ENCODE measurements around the gene MAP7. TPM values are rescaled to one million over a fixed set of nuclear protein-coding genes. Genes with fewer than 3 reads are reported as not detected.

MAP7 gene
- total RNA-seq, 1 experiment from 2014 or later = 33.7 TPM

GRCh38 chr6:136546331-136546730 lies 3.9 kb downstream of the MAP7 start:
- TF ChIP-seq CTCF (conservative IDR thresholded peaks at IDR 0.05) (no peak), EZH2 (IDR thresholded peaks at IDR 0.05; ENCODE audit: low read depth) (no peak)
- Histone ChIP-seq H4K20me1 (ENCODE audit: insufficient read depth) (peaks cover 27% of the 10 kb centered on the region), H3K4me2 (no peak overlapping the region), H3K4me1 (replicated peaks; ENCODE audit: insufficient read depth) (peaks cover 16% of the 10 kb centered on the region), H3K79me2 (ENCODE audit: low read depth) (peaks cover 82% of the 10 kb centered on the region), H2AFZ (no peak overlapping the region), H3K9me3 (ENCODE audit: insufficient read depth, low read depth) (no peaks in the 10 kb centered on the region), H3K27me3 (ENCODE audit: insufficient read depth, low read depth) (no peaks in the 10 kb centered on the region), H3K36me3 (ENCODE audit: low read depth) (no peaks in the 10 kb centered on the region), H3F3A (ENCODE audit: insufficient read depth, low read depth) (peaks cover 5% of the 10 kb centered on the region; the same call in 1 of the 2 replicates), H3K4me3 (no peak overlapping the region), H3K27ac (no peak overlapping the region), H3K9me2 (ENCODE audit: insufficient read depth) (no peaks in the 10 kb centered on the region)
- no TSS peak for BruUV-seq (replicated peaks)
- CTCF ChIA-PET = no interaction called here
- no peak for DNase-seq
- intact Hi-C loops (cut with micrococcal nuclease; ENCODE audit: unreplicated experiment) = loop anchor here (10.0 kb wide), 1 partner anchor 172 kb away; no protein-coding TSS in a partner anchor
- POLR2A ChIA-PET (ENCODE audit: unreplicated experiment) = interaction anchor here (1.2 kb wide), 1 partner anchor 257 kb away, joined by 4 read pairs; the partner anchor contains the start of gene BCLAF1

GRCh38 chr6:136544326-136544725 lies 5.9 kb downstream of the MAP7 start:
- intact Hi-C loops (cut with micrococcal nuclease; ENCODE audit: unreplicated experiment) = loop anchor here (10.0 kb wide), 1 partner anchor 170 kb away; no protein-coding TSS in a partner anchor
- Histone ChIP-seq H3K9me3 (ENCODE audit: insufficient read depth, low read depth) (no peaks in the 10 kb centered on the region), H4K20me1 (ENCODE audit: insufficient read depth) (peaks cover 37% of the 10 kb centered on the region), H3K4me2 (no peak overlapping the region), H3K79me2 (ENCODE audit: low read depth) (peaks cover 96% of the 10 kb centered on the region), H3K27ac (no peak overlapping the region), H3K4me3 (no peak overlapping the region), H2AFZ (no peak overlapping the region), H3F3A (ENCODE audit: insufficient read depth, low read depth) (no peaks in the 10 kb centered on the region), H3K4me1 (replicated peaks; ENCODE audit: insufficient read depth) (peaks cover 10% of the 10 kb centered on the region), H3K36me3 (ENCODE audit: low read depth) (no peaks in the 10 kb centered on the region), H3K27me3 (ENCODE audit: insufficient read depth, low read depth) (no peaks in the 10 kb centered on the region), H3K9me2 (ENCODE audit: insufficient read depth) (no peaks in the 10 kb centered on the region)
- no peak for DNase-seq
- POLR2A ChIA-PET (ENCODE audit: unreplicated experiment) = no interaction called here
- CTCF ChIA-PET = no interaction called here
- no TSS peak for BruUV-seq (replicated peaks)
- no peak for TF ChIP-seq EZH2 (IDR thresholded peaks at IDR 0.05; ENCODE audit: low read depth)
- TF ChIP-seq CTCF (conservative IDR thresholded peaks at IDR 0.05) = no peak

- no peak overlapping the region for H3K4me2 ChIP-seq
- H2AFZ ChIP-seq = no peak overlapping the region
- no peaks in the 10 kb centered on the region for H3K9me2 ChIP-seq (ENCODE audit: insufficient read depth)
- 0 out of 2 replicates have a peak, but pooled peaks cover under 1% of the 10 kb centered on the region for H3K36me3 ChIP-seq (ENCODE audit: low read depth)
- no peaks in the 10 kb centered on the region for H3K27me3 ChIP-seq (ENCODE audit: insufficient read depth, low read depth)
- H3F3A ChIP-seq (ENCODE audit: insufficient read depth, low read depth) = no peaks in the 10 kb centered on the region
- H3K4me1 ChIP-seq (replicated peaks; ENCODE audit: insufficient read depth) = no peaks in the 10 kb centered on the region
- BruUV-seq (replicated peaks) = no TSS peak
- H3K9me3 ChIP-seq (ENCODE audit: insufficient read depth, low read depth) = no peaks in the 10 kb centered on the region
- H3K4me3 ChIP-seq = no peak overlapping the region
- peaks cover 38% of the 10 kb centered on the region for H4K20me1 ChIP-seq (ENCODE audit: insufficient read depth)
- TF ChIP-seq CTCF (conservative IDR thresholded peaks at IDR 0.05) (no peak), EZH2 (IDR thresholded peaks at IDR 0.05; ENCODE audit: low read depth) (no peak)
- POLR2A ChIA-PET (ENCODE audit: unreplicated experiment) = no interaction called here
- peaks cover 92% of the 10 kb centered on the region for H3K79me2 ChIP-seq (ENCODE audit: low read depth)
- CTCF ChIA-PET = no interaction called here
- no peak for DNase-seq
- intact Hi-C loops (cut with micrococcal nuclease; ENCODE audit: unreplicated experiment) = loop anchor here (10.0 kb wide), 1 partner anchor 167 kb away; no protein-coding TSS in a partner anchor
- no peak overlapping the region for H3K27ac ChIP-seq
Measured at GRCh38 chr6:136541395-136541794, 8.8 kb downstream of the MAP7 start.

Data from PC-9 (cell line).